Activated CD4-positive, alpha-beta T cell treated with anti-CD3 and anti-CD28 coated beads, Interleukin-2, Interleukin-4, amounts not matched to agents 100 ng/mL and 50 ng/mL, durations not matched to agents 16 hours and 8 hours (primary cell): ENCODE data around the gene PCBD1.

Experiments
- DNase-seq: peaks from one replicate; pipeline ENCODE4 v3.0.0-alpha.2; 2020; ENCODE audit warnings: low spot score

PCBD1 gene

DNA sequence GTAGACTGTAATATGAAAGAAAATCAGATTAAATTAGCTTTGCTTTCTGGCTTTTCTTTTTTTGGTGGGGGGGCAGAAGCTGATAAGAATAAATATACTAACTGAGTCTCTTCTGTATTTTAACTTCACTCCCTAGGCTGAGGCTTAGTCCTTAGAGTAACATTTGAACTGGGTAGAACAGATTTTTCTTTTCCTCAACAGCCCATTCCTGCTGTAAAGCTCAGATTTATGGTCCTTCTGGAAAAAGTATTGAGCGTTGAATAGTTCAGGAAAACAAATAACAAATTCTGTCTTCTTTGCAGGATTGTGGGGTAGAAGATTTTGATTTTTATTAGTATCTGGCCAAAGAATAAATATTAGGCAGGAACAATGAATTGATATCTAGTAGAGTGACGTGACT is 54.8 kb downstream of the PCBD1 start:
- no peak for DNase-seq
